HepG2 (cell line): ENCODE results near the gene USP38. TPM values are rescaled to one million over a fixed set of nuclear protein-coding genes. Genes with fewer than 3 reads are reported as not detected.

ENCODE experiments used
- DMAP1 ChIP-seq: IDR thresholded peaks from 2 replicates; pipeline ENCODE4 v1.6.1; 2016
- KAT7 ChIP-seq: IDR thresholded peaks from 2 replicates; pipeline ENCODE4 v1.6.1; 2018; ENCODE audit warnings: borderline replicate concordance, missing compliant biosample characterization
- KLF11 ChIP-seq: IDR thresholded peaks from 2 replicates; pipeline ENCODE4 v1.6.1; 2016; ENCODE audit warnings: missing compliant biosample characterization
- NR2F2 ChIP-seq: IDR thresholded peaks from 2 replicates; pipeline ENCODE4 v1.6.1; 2012; ENCODE audit warnings: low read depth, inconsistent platforms, borderline replicate concordance
- RARA ChIP-seq: IDR thresholded peaks from 2 replicates; pipeline ENCODE4 v1.6.1; 2016; ENCODE audit warnings: missing genetic modification reagents, missing compliant biosample characterization
- SAFB2 ChIP-seq: sonication (generic); formaldehyde crosslinking; IDR thresholded peaks from 2 replicates; pipeline ENCODE4 v1.5.1; 2020; ENCODE audit warnings: missing genetic modification reagents, low read depth, mild to moderate bottlenecking, borderline replicate concordance
- SRY ChIP-seq: sonication (generic); formaldehyde crosslinking; IDR thresholded peaks from 2 replicates; pipeline ENCODE4 v1.8.0; 2022; ENCODE audit warnings: mild to moderate bottlenecking, missing genetic modification reagents
- ZFP90 ChIP-seq: sonication (generic); formaldehyde crosslinking; IDR thresholded peaks from 2 replicates; pipeline ENCODE4 v1.8.0; 2022; ENCODE audit warnings: missing genetic modification reagents, mild to moderate bottlenecking, inconsistent platforms, borderline replicate concordance
- ZNF337 ChIP-seq: sonication (generic); formaldehyde crosslinking; IDR thresholded peaks from 2 replicates; pipeline ENCODE4 v1.5.1; 2020; ENCODE audit warnings: missing genetic modification reagents, low read depth, mild to moderate bottlenecking, borderline replicate concordance
- ZNF550 ChIP-seq: sonication (generic); formaldehyde crosslinking; IDR thresholded peaks from 2 replicates; pipeline ENCODE4 v1.4.0; 2020; ENCODE audit warnings: mild to moderate bottlenecking, missing genetic modification reagents, borderline replicate concordance
- polyA plus RNA-seq, 8 experiments: library from polyadenylated mRNA; depleted of rRNA in 3 of 8; stranded (reverse) in 7 of 8; unstranded in 1 of 8; fragments of >200 nt; fragmentation: Illumina TruSeq in 4 of 8; extraction: Trizol in 4 of 8; gene quantifications; 2 replicates each; pipeline versions ENCODE4 v1.2.1 to v1.2.3, GENCODE V29; 2011 to 2016; ENCODE audit warnings: low read depth in 4 of 8, missing spikeins in 1 of 8, mixed read lengths in 1 of 8; ENCODE audit not compliant: insufficient read depth in 1 of 8
- total RNA-seq, 5 experiments: library from RNA; depleted of rRNA; stranded (reverse); fragments of >200 nt; fragmentation: Illumina TruSeq; extraction: Trizol; gene quantifications; 2 replicates each; pipeline ENCODE4 v1.2.3, GENCODE V29; 2016; ENCODE audit warnings: low read depth in 1 of 5
- TF ChIP-seq, protein P1 (sequence below): sonication (generic); formaldehyde crosslinking; IDR thresholded peaks from 2 replicates; pipeline ENCODE4 v1.5.1; 2020; ENCODE audit warnings: mild to moderate bottlenecking, missing genetic modification reagents, moderate library complexity
- TF ChIP-seq, protein P2 (sequence below): sonication (generic); formaldehyde crosslinking; IDR thresholded peaks from 2 replicates; pipeline ENCODE4 v1.4.0; 2020; ENCODE audit warnings: low read depth, missing genetic modification reagents
- TF ChIP-seq, protein P3 (sequence below): IDR thresholded peaks from 2 replicates; pipeline ENCODE4 v1.6.1; 2016; ENCODE audit warnings: mild to moderate bottlenecking
- TF ChIP-seq, protein P4 (sequence below), 2 experiments: sonication (generic) in 1 of 2; formaldehyde crosslinking in 1 of 2; IDR thresholded peaks; 2 replicates each; pipeline versions ENCODE4 v1.4.0 to v1.6.1; 2018 to 2020; ENCODE audit warnings: missing genetic modification reagents in 2 of 2, borderline replicate concordance in 1 of 2, low read depth in 1 of 2, mild to moderate bottlenecking in 1 of 2, missing biosample characterization in 1 of 2
- TF ChIP-seq, protein P5 (sequence below): IDR thresholded peaks from 2 replicates; pipeline ENCODE4 v1.6.1; 2016
- TF ChIP-seq, protein P6 (sequence below): sonication (generic); formaldehyde crosslinking; IDR thresholded peaks from 2 replicates; pipeline ENCODE4 v1.4.0; 2020; ENCODE audit warnings: missing genetic modification reagents

Gene USP38
- total and polyA plus RNA-seq, 2 of the 13 experiments (the other 11 are each of a cell fraction or from before 2014, with no cell fraction given): 4.5 to 11.8 TPM

DNA sequence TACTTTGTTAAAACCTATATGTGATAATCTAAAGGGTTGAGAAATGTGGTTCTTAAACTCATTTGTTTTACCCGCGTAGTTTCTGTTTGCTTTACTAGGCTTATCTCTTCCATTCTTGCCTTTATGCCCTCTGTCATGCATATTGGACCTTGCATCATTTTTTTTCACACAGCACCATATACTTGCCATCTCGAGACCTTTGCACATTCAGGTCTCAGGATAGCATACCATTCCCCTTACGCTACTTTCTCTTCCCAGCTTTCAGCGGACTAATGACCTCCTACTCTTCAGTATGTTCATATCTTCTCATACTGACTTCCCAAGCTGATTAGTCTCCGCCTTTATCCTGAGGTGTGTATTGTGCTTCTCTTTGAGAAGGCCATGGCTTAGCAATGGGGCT lies 40.5 kb downstream of the USP38 start (continued):
- TF ChIP-seq ZNF550 (CRISPR knock-in tag) (no peak), NR2F2 (peak; percentile 85), KLF11 (CRISPR knock-in tag) (no peak), SRY (CRISPR knock-in tag) (no peak), SAFB2 (CRISPR knock-in tag) (no peak), ZFP90 (no peak), DMAP1 (peak; percentile 70; the same call in 1 of the 2 replicates), RARA (CRISPR knock-in tag) (peak; percentile 82), ZNF337 (no peak), KAT7 (CRISPR knock-in tag) (no peak)
- TF ChIP-seq, protein P1, sequence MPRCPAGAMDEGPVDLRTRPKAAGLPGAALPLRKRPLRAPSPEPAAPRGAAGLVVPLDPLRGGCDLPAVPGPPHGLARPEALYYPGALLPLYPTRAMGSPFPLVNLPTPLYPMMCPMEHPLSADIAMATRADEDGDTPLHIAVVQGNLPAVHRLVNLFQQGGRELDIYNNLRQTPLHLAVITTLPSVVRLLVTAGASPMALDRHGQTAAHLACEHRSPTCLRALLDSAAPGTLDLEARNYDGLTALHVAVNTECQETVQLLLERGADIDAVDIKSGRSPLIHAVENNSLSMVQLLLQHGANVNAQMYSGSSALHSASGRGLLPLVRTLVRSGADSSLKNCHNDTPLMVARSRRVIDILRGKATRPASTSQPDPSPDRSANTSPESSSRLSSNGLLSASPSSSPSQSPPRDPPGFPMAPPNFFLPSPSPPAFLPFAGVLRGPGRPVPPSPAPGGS (CRISPR knock-in tag): no peak
- TF ChIP-seq, protein P2, sequence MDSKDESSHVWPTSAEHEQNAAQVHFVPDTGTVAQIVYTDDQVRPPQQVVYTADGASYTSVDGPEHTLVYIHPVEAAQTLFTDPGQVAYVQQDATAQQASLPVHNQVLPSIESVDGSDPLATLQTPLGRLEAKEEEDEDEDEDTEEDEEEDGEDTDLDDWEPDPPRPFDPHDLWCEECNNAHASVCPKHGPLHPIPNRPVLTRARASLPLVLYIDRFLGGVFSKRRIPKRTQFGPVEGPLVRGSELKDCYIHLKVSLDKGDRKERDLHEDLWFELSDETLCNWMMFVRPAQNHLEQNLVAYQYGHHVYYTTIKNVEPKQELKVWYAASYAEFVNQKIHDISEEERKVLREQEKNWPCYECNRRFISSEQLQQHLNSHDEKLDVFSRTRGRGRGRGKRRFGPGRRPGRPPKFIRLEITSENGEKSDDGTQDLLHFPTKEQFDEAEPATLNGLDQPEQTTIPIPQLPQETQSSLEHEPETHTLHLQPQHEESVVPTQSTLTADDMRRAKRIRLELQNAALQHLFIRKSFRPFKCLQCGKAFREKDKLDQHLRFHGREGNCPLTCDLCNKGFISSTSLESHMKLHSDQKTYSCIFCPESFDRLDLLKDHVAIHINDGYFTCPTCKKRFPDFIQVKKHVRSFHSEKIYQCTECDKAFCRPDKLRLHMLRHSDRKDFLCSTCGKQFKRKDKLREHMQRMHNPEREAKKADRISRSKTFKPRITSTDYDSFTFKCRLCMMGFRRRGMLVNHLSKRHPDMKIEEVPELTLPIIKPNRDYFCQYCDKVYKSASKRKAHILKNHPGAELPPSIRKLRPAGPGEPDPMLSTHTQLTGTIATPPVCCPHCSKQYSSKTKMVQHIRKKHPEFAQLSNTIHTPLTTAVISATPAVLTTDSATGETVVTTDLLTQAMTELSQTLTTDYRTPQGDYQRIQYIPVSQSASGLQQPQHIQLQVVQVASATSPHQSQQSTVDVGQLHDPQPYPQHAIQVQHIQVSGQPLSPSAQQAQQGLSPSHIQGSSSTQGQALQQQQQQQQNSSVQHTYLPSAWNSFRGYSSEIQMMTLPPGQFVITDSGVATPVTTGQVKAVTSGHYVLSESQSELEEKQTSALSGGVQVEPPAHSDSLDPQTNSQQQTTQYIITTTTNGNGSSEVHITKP (CRISPR knock-in tag): peak; percentile 47; the same call in 1 of the 2 replicates
- TF ChIP-seq, protein P3, sequence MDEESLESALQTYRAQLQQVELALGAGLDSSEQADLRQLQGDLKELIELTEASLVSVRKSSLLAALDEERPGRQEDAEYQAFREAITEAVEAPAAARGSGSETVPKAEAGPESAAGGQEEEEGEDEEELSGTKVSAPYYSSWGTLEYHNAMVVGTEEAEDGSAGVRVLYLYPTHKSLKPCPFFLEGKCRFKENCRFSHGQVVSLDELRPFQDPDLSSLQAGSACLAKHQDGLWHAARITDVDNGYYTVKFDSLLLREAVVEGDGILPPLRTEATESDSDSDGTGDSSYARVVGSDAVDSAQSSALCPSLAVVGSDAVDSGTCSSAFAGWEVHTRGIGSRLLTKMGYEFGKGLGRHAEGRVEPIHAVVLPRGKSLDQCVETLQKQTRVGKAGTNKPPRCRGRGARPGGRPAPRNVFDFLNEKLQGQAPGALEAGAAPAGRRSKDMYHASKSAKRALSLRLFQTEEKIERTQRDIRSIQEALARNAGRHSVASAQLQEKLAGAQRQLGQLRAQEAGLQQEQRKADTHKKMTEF: peak; percentile 91
- TF ChIP-seq, protein P4, sequence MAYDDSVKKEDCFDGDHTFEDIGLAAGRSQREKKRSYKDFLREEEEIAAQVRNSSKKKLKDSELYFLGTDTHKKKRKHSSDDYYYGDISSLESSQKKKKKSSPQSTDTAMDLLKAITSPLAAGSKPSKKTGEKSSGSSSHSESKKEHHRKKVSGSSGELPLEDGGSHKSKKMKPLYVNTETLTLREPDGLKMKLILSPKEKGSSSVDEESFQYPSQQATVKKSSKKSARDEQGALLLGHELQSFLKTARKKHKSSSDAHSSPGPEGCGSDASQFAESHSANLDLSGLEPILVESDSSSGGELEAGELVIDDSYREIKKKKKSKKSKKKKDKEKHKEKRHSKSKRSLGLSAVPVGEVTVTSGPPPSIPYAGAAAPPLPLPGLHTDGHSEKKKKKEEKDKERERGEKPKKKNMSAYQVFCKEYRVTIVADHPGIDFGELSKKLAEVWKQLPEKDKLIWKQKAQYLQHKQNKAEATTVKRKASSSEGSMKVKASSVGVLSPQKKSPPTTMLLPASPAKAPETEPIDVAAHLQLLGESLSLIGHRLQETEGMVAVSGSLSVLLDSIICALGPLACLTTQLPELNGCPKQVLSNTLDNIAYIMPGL (CRISPR knock-in tag; IDR thresholded peaks at IDR 0.05; ENCODE audit: borderline replicate concordance in 1 of 2, low read depth in 1 of 2): 0 out of 4 replicates have a peak, but pooled peaks of 1 of the 2 experiments have one; percentile 44
- TF ChIP-seq, protein P5, sequence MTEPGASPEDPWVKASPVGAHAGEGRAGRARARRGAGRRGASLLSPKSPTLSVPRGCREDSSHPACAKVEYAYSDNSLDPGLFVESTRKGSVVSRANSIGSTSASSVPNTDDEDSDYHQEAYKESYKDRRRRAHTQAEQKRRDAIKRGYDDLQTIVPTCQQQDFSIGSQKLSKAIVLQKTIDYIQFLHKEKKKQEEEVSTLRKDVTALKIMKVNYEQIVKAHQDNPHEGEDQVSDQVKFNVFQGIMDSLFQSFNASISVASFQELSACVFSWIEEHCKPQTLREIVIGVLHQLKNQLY (CRISPR knock-in tag): peak; percentile 57; the same call in 1 of the 2 replicates
- TF ChIP-seq, protein P6, sequence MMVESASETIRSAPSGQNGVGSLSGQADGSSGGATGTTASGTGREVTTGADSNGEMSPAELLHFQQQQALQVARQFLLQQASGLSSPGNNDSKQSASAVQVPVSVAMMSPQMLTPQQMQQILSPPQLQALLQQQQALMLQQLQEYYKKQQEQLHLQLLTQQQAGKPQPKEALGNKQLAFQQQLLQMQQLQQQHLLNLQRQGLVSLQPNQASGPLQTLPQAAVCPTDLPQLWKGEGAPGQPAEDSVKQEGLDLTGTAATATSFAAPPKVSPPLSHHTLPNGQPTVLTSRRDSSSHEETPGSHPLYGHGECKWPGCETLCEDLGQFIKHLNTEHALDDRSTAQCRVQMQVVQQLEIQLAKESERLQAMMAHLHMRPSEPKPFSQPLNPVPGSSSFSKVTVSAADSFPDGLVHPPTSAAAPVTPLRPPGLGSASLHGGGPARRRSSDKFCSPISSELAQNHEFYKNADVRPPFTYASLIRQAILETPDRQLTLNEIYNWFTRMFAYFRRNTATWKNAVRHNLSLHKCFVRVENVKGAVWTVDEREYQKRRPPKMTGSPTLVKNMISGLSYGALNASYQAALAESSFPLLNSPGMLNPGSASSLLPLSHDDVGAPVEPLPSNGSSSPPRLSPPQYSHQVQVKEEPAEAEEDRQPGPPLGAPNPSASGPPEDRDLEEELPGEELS (CRISPR knock-in tag): peak; percentile 82
